Occipital lobe (tissue), 2 donors: Measurements from ENCODE around the gene GRAMD1B. TPM values are rescaled to one million over a fixed set of nuclear protein-coding genes. Genes with fewer than 3 reads are reported as not detected.
"Not testable (repeated sequence)": the region's sequence is repeated elsewhere in the genome, so short reads cannot be mapped to it uniquely, and the experiment has no call there.

ENCODE experiments used
- DNase-seq: peaks from one replicate; lab custom pipeline; 2025; lab: John Stamatoyannopoulos, UW
- total RNA-seq: library from RNA; depleted of rRNA; stranded (reverse); fragments of >200 nt; gene quantifications from one replicate; pipeline ENCODE4 v1.2.3, GENCODE V29; 2014

The GRAMD1B gene
- total RNA-seq, 1 donor from 2014 or later = 59.9 TPM

- peak; percentile 87 for DNase-seq
Observed at GRCh38 chr11:123509737-123510578, 79.9 kb downstream of the GRAMD1B start.

GRCh38 chr11:123510579-123510905 lies 80.5 kb downstream of the GRAMD1B start:
- DNase-seq = peak; percentile 13

GRCh38 chr11:123511037-123511870 lies 81.2 kb downstream of the GRAMD1B start:
- peak; percentile 91 for DNase-seq

- DNase-seq = not testable (repeated sequence)
Observed at GRCh38 chr11:123513309-123513708, 83.2 kb downstream of the GRAMD1B start.

- DNase-seq = no peak
Observed at GRCh38 chr11:123516238-123516637, 86.2 kb downstream of the GRAMD1B start.

- no peak for DNase-seq
Observed at GRCh38 chr11:123517559-123518364, 87.7 kb downstream of the GRAMD1B start.

GRCh38 chr11:123518496-123519054 lies 88.5 kb downstream of the GRAMD1B start:
- DNase-seq = no peak

GRCh38 chr11:123519055-123519796 lies 89.2 kb downstream of the GRAMD1B start:
- DNase-seq = peak; percentile 52

GRCh38 chr11:123519797-123520193 lies 89.7 kb downstream of the GRAMD1B start:
- DNase-seq = no peak

GRCh38 chr11:123520476-123520875 lies 90.4 kb downstream of the GRAMD1B start:
- DNase-seq = not testable (repeated sequence)

GRCh38 chr11:123521001-123521400 lies 90.9 kb downstream of the GRAMD1B start:
- DNase-seq = no peak

- no peak for DNase-seq
Observed at GRCh38 chr11:123521930-123522329, 91.9 kb downstream of the GRAMD1B start.

GRCh38 chr11:123523539-123523938 lies 93.5 kb downstream of the GRAMD1B start:
- DNase-seq = no peak

GRCh38 chr11:123525097-123525496 lies 95.0 kb downstream of the GRAMD1B start:
- no peak for DNase-seq

GRCh38 chr11:123525511-123525918 lies 95.4 kb downstream of the GRAMD1B start:
- peak; percentile 52 for DNase-seq

- peak; percentile 41 for DNase-seq
Observed at GRCh38 chr11:123526027-123526805, 96.1 kb downstream of the GRAMD1B start.

GRCh38 chr11:123526918-123527317 lies 96.8 kb downstream of the GRAMD1B start:
- no peak for DNase-seq

- DNase-seq = no peak
Observed at GRCh38 chr11:123527526-123527925, 97.5 kb downstream of the GRAMD1B start.

- no peak for DNase-seq
Observed at GRCh38 chr11:123527947-123528346, 97.9 kb downstream of the GRAMD1B start.

- DNase-seq = no peak
Observed at GRCh38 chr11:123531325-123531724, 101.3 kb downstream of the GRAMD1B start.
